H9 (cell line): ENCODE measurements around the gene GREB1L. TPM values are rescaled to one million over a fixed set of nuclear protein-coding genes. Genes with fewer than 3 reads are reported as not detected.

Experiments
- DNase-seq: peaks from one replicate; pipeline ENCODE4 v3.0.0-alpha.2; 2017
- H2AFZ ChIP-seq: one replicate; pipeline ENCODE4 v1.6.1; 2013; ENCODE audit warnings: mild to moderate bottlenecking, low read length, control low read depth, moderate library complexity
- H2AK5ac ChIP-seq: 2 replicates; pipeline ENCODE4 v1.6.1; 2013; ENCODE audit warnings: low read length, control low read depth, mixed read lengths; ENCODE audit not compliant: insufficient read length
- H2BK120ac ChIP-seq: one replicate; pipeline ENCODE4 v1.6.1; 2013; ENCODE audit warnings: low read depth, mild to moderate bottlenecking, low read length, control low read depth, inconsistent platforms; ENCODE audit not compliant: poor library complexity, severe bottlenecking
- H2BK12ac ChIP-seq: 2 replicates; pipeline ENCODE4 v1.6.1; 2013; ENCODE audit warnings: low read length, control low read depth, mixed read lengths, low read depth; ENCODE audit not compliant: insufficient read length
- H2BK15ac ChIP-seq: 2 replicates; pipeline ENCODE4 v1.6.1; 2013; ENCODE audit warnings: low read depth, low read length, control low read depth
- H2BK20ac ChIP-seq: one replicate; pipeline ENCODE4 v1.6.1; 2013; ENCODE audit warnings: low read depth, mild to moderate bottlenecking, low read length, control low read depth, inconsistent platforms; ENCODE audit not compliant: poor library complexity, severe bottlenecking
- H2BK5ac ChIP-seq: 2 replicates; pipeline ENCODE4 v1.6.1; 2013; ENCODE audit warnings: low read length, control low read depth, mixed read lengths; ENCODE audit not compliant: insufficient read length
- H3K14ac ChIP-seq: 2 replicates; pipeline ENCODE4 v1.6.1; 2013; ENCODE audit warnings: low read length, control low read depth; ENCODE audit not compliant: insufficient read depth
- H3K18ac ChIP-seq: 2 replicates; pipeline ENCODE4 v1.6.1; 2013; ENCODE audit warnings: low read depth, mild to moderate bottlenecking, mixed read lengths, low read length, control low read depth; ENCODE audit not compliant: insufficient read length
- H3K23ac ChIP-seq: 2 replicates; pipeline ENCODE4 v1.6.1; 2013; ENCODE audit warnings: low read length, control low read depth, mixed read lengths, low read depth; ENCODE audit not compliant: insufficient read length
- H3K23me2 ChIP-seq: 2 replicates; pipeline ENCODE4 v1.6.1; 2013; ENCODE audit warnings: low read depth, mild to moderate bottlenecking, mixed read lengths, low read length, control low read depth; ENCODE audit not compliant: insufficient read length, poor library complexity, severe bottlenecking
- H3K27ac ChIP-seq: 2 replicates; pipeline ENCODE4 v1.5.1; 2013; ENCODE audit warnings: low read length, control low read depth, mixed read lengths, low read depth; ENCODE audit not compliant: insufficient read length
- H3K27me3 ChIP-seq: 2 replicates; pipeline ENCODE4 v1.6.1; 2013; ENCODE audit warnings: low read length, control low read depth, inconsistent platforms; ENCODE audit not compliant: insufficient read depth
- H3K4ac ChIP-seq: 2 replicates; pipeline ENCODE4 v1.6.1; 2013; ENCODE audit warnings: low read depth, mild to moderate bottlenecking, control low read depth, inconsistent platforms, low read length, moderate library complexity
- H3K4me1 ChIP-seq: 2 replicates; pipeline ENCODE4 v1.6.1; 2013; ENCODE audit warnings: low read length, control low read depth, inconsistent platforms; ENCODE audit not compliant: insufficient read depth
- H3K4me2 ChIP-seq: 2 replicates; pipeline ENCODE4 v1.6.1; 2013; ENCODE audit warnings: low read length, control low read depth, mixed read lengths; ENCODE audit not compliant: insufficient read length, insufficient read depth
- H3K56ac ChIP-seq: 2 replicates; pipeline ENCODE4 v1.6.1; 2013; ENCODE audit warnings: low read depth, mild to moderate bottlenecking, mixed read lengths, low read length, control low read depth; ENCODE audit not compliant: insufficient read length
- H3K79me1 ChIP-seq: 2 replicates; pipeline ENCODE4 v1.6.1; 2013; ENCODE audit warnings: low read depth, mild to moderate bottlenecking, moderate library complexity, low read length, control low read depth, inconsistent platforms; ENCODE audit not compliant: insufficient read depth, poor library complexity, severe bottlenecking
- H3K79me2 ChIP-seq: 2 replicates; pipeline ENCODE4 v1.6.1; 2013; ENCODE audit warnings: low read length, control low read depth, inconsistent platforms; ENCODE audit not compliant: insufficient read depth
- H3K9ac ChIP-seq: 2 replicates; pipeline ENCODE4 v1.6.1; 2013; ENCODE audit warnings: low read length, control low read depth, mixed read lengths; ENCODE audit not compliant: insufficient read length; ENCODE audit errors: extremely low read depth
- H3K9me3 ChIP-seq: one replicate; pipeline ENCODE4 v1.6.1; 2013; ENCODE audit warnings: low read depth, low read length, inconsistent platforms; ENCODE audit not compliant: control insufficient read depth
- H3T11ph ChIP-seq: one replicate; pipeline ENCODE4 v1.6.1; 2013; ENCODE audit warnings: mild to moderate bottlenecking, low read length, control low read depth, inconsistent platforms
- H4K20me1 ChIP-seq: one replicate; pipeline ENCODE4 v1.6.1; 2013; ENCODE audit not compliant: control insufficient read depth, insufficient read length, insufficient read depth
- H4K5ac ChIP-seq: 2 replicates; pipeline ENCODE4 v1.6.1; 2013; ENCODE audit warnings: low read depth, mild to moderate bottlenecking, mixed read lengths, low read length, control low read depth; ENCODE audit not compliant: insufficient read length
- H4K8ac ChIP-seq: replicated peaks from 2 replicates; pipeline ENCODE4 v1.6.1; 2013; ENCODE audit warnings: low read length, control low read depth, mixed read lengths, low read depth; ENCODE audit not compliant: insufficient read length
- H4K91ac ChIP-seq: 2 replicates; pipeline ENCODE4 v1.6.1; 2013; ENCODE audit warnings: low read depth, mild to moderate bottlenecking, moderate library complexity, mixed read lengths, low read length, control low read depth; ENCODE audit not compliant: insufficient read length
- H3K27ac Mint-ChIP-seq, 3 experiments: 2 replicates in 2 of 3; 3 replicates in 1 of 3; pipeline ENCODE4 v1.8.0; 2020 to 2021; ENCODE audit warnings: mixed read lengths in 3 of 3, mild to moderate bottlenecking in 1 of 3, moderate library complexity in 1 of 3
- H3K27me3 Mint-ChIP-seq: 2 replicates; pipeline ENCODE4 v1.8.0; 2021; ENCODE audit warnings: low read depth, mild to moderate bottlenecking, moderate library complexity, mixed read lengths
- H3K36me3 Mint-ChIP-seq, 3 experiments: 2 replicates in 2 of 3; 3 replicates in 1 of 3; pipeline ENCODE4 v1.8.0; 2020 to 2021; ENCODE audit warnings: low read depth in 3 of 3, mixed read lengths in 3 of 3; ENCODE audit not compliant: insufficient read depth in 1 of 3
- H3K4me1 Mint-ChIP-seq, 2 experiments: 2 replicates each; pipeline ENCODE4 v1.8.0; 2020; ENCODE audit warnings: mixed read lengths in 2 of 2
- H3K4me3 Mint-ChIP-seq, 2 experiments: 2 replicates in 1 of 2; 3 replicates in 1 of 2; pipeline ENCODE4 v1.8.0; 2020 to 2021; ENCODE audit warnings: mild to moderate bottlenecking in 2 of 2, mixed read lengths in 2 of 2, moderate library complexity in 1 of 2
- H3K9me3 Mint-ChIP-seq, 2 experiments: 2 replicates in 1 of 2; 3 replicates in 1 of 2; pipeline ENCODE4 v1.8.0; 2020; ENCODE audit warnings: mild to moderate bottlenecking in 2 of 2, mixed read lengths in 2 of 2, moderate library complexity in 1 of 2
- CTCF ChIP-seq: fragments of 200-600 bp; sonication (generic); conservative IDR thresholded peaks from 3 replicates; pipeline ENCODE4 v1.8.0; 2021; ENCODE audit warnings: antibody characterized with exemption, mild to moderate bottlenecking
- total RNA-seq: library from RNA; stranded (reverse); gene quantifications from 2 replicates; pipeline ENCODE4 v1.2.1, GENCODE V29; 2021

GREB1L gene
- total RNA-seq, 1 experiment from 2014 or later, result 2.7 TPM

GRCh38 chr18:21457179-21457535 is 215.1 kb downstream of the GREB1L start:
- Histone ChIP-seq H3K4me2 (no peak overlapping the region), H3K79me2 (no peaks in the 10 kb centered on the region), H3K4me1 (no peaks in the 10 kb centered on the region), H3K79me1 (no peaks in the 10 kb centered on the region), H3K27ac (no peak overlapping the region), H3K18ac (no peak overlapping the region), H3K14ac (no peak overlapping the region), H4K20me1 (no peaks in the 10 kb centered on the region), H2BK12ac (no peak overlapping the region), H2BK20ac (no peak overlapping the region), H2BK15ac (no peak overlapping the region), H3K23ac (no peak overlapping the region), H3K9ac (no peak overlapping the region), H3K4ac (no peak overlapping the region), H3K9me3 (no peaks in the 10 kb centered on the region), H3K56ac (no peak overlapping the region), H3K27me3 (no peaks in the 10 kb centered on the region), H2BK5ac (no peak overlapping the region), H3T11ph (no peak overlapping the region), H3K23me2 (no peaks in the 10 kb centered on the region), H4K8ac (no peak overlapping the region), H4K91ac (no peak overlapping the region), H2AFZ (no peak overlapping the region), H2AK5ac (no peak overlapping the region), H4K5ac (no peak overlapping the region), H2BK120ac (no peak overlapping the region)
- H3K4me3 Mint-ChIP-seq, result no peak overlapping the region
- no peak for TF ChIP-seq CTCF
- no peak overlapping the region for H3K27ac Mint-ChIP-seq
- H3K9me3 Mint-ChIP-seq, result no peaks in the 10 kb centered on the region; a peak in 1 of 5 replicates
- DNase-seq, result no peak
- no peaks in the 10 kb centered on the region; the same call in 1 of the 2 replicates for H3K27me3 Mint-ChIP-seq
- peaks cover 0 to 12% (median 0%) of the 10 kb centered on the region in 3 experiments; a peak in 1 of 7 replicates for H3K36me3 Mint-ChIP-seq
- peaks cover 4 to 6% of the 10 kb centered on the region in 2 experiments for H3K4me1 Mint-ChIP-seq
